Breast epithelium (tissue), 3 donors: ENCODE results near the gene GATB.

Source experiments
- CTCF ChIP-seq, 3 donors: fragments of 450-650 bp; IDR thresholded peaks; one replicate each; pipeline ENCODE4 v1.5.1; 2016 to 2017; ENCODE audit warnings: antibody characterized with exemption in 3 of 3, mild to moderate bottlenecking in 3 of 3, moderate library complexity in 3 of 3
- POLR2A ChIP-seq: fragments of 450-650 bp; IDR thresholded peaks from one replicate; pipeline ENCODE4 v1.6.1; 2016; ENCODE audit warnings: antibody characterized with exemption, mild to moderate bottlenecking, moderate library complexity
- POLR2AphosphoS5 ChIP-seq, 3 donors: sonication (generic); formaldehyde crosslinking; IDR thresholded peaks; one replicate each; pipeline ENCODE4 v1.6.1; 2017; ENCODE audit warnings: antibody characterized with exemption in 3 of 3

GRCh38 chr4:151628001-151628608 lies 132.7 kb downstream of the GATB start:
- TF ChIP-seq CTCF (IDR thresholded peaks at IDR 0.05) (no peak), POLR2AphosphoS5 (IDR thresholded peaks at IDR 0.05) (no peak), POLR2A (no peak)
